GF-D8 (cell line): Measurements from ENCODE around the gene SHROOM1.

Experiments used
- DNase-seq: peaks from one replicate; lab custom pipeline; 2025; lab: John Stamatoyannopoulos, UW

Gene SHROOM1

GRCh38 chr5:132825033-132825833 is 5.2 kb downstream of the SHROOM1 start:
- no peak for DNase-seq

- no peak for DNase-seq
Observed at GRCh38 chr5:132824426-132824825, 6.0 kb downstream of the SHROOM1 start.

GRCh38 chr5:132823481-132824050 is 6.9 kb downstream of the SHROOM1 start:
- no peak for DNase-seq

- DNase-seq: no peak
Observed at GRCh38 chr5:132822650-132823480, 7.6 kb downstream of the SHROOM1 start.

DNA sequence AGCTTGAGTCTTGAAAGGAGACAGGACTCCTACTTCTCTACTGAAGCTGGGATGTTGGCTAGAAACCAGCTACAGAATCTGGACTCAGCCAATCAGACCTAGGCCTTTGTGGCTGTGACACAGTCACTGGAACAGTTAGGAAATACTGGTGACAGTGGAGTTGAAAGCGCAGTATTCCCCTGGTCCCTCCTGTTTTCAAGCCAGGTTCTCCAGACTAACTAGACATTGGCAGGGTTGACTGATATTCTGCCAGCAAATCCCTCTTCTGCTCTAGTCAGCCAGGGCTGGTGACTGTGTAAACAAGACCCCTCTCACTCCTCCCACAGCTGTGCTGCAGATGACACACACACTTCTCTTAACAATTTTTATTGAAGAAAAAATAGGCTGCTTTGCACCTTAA is 8.7 kb downstream of the SHROOM1 start:
- DNase-seq: no peak

DNA sequence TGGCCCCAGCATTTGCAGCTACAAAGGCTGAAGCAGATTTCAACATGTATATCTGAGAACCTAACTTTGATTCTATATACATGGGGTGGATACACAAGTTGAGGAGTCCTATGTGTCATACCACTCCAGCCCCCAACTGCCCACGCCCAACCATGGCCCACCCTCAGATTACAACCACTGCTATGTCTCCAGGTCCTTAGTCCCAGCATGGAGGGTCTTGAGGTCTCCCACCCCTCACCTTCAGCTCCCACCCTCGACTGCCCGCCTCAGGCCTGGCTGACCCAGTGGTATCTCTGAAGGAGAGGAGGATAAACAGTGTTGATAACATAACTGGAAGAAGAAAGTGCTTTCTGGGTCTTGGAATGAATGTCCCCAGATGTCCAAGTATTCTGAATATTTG is 9.1 kb downstream of the SHROOM1 start:
- DNase-seq: no peak

GRCh38 chr5:132820162-132820754 is 10.2 kb downstream of the SHROOM1 start:
- no peak for DNase-seq

GRCh38 chr5:132819468-132819867 is 11.0 kb downstream of the SHROOM1 start:
- no peak for DNase-seq

DNA sequence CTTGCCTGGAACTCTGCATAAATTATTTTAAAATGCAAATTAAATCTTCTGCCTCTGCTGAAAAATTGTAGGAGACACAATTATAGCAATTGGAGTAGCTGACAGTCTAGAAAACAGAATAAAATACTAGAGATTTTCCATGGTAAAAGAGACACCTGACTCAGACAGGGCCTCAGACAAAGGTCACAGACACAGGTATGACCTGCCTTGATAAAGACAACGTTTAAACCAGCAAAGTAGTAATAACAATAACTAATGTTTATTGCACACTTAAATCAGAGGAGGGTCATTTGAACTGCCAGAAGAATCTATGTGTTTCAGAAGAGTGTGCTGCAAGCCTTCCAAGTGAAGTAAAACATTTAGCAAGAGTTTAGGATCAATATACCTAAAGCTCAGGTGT is 13.4 kb downstream of the SHROOM1 start:
- no peak for DNase-seq

DNA sequence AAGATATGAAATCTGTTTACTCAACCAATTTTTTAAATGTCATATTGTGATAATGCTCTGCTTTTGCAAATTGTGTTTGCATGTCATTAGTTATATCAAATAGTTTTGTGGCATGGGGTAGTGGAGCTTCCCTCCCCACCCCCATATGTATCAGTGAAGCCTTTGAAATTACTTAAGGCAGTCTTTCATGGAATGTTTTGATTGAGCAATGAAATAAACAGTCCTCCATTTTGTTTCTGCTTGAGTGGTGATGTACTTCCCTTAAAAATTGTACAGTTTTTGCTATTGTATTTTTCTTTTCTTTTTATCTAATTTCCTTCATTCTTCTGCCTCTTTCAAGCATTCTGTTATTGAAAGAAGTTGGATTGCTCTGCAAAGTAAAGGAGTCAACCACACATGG is 13.9 kb downstream of the SHROOM1 start:
- no peak for DNase-seq

GRCh38 chr5:132816083-132816482 is 14.4 kb downstream of the SHROOM1 start:
- no peak for DNase-seq

- no peak for DNase-seq
Observed at GRCh38 chr5:132815454-132815853, 15.0 kb downstream of the SHROOM1 start.

DNA sequence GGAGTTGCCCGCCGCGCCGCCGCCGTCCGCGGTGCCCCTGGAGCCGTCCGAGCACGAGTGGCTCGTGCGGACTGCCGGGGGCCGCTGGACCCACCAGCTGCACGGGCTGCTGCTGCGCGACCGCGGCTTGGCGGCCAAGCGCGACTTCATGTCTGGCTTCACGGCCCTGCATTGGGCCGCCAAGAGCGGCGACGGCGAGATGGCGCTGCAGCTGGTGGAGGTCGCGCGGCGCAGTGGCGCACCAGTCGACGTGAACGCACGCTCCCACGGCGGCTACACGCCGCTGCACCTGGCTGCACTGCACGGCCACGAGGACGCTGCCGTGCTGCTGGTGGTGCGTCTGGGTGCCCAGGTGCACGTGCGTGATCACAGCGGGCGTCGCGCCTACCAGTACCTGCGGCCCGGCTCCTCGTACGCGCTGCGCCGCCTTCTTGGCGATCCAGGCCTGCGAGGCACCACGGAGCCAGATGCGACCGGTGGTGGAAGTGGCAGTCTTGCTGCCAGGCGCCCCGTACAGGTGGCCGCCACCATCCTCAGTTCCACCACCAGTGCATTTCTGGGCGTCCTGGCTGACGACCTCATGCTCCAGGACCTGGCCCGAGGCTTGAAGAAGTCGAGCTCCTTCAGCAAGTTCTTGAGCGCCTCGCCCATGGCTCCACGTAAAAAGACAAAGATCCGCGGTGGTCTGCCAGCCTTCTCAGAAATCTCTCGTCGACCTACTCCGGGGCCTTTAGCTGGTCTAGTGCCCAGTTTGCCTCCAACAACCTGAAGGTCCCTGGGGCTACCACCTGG is 15.7 kb downstream of the SHROOM1 start:
- DNase-seq: no peak

- DNase-seq: no peak
Observed at GRCh38 chr5:132813599-132814502, 16.6 kb downstream of the SHROOM1 start.

- DNase-seq: no peak
Observed at GRCh38 chr5:132812781-132813598, 17.5 kb downstream of the SHROOM1 start, which contains the start of gene SOWAHA. Gene SOWAHA (plus strand): TSS chr5:132813302. CDS start chr5:132813622, 320 bp downstream.

GRCh38 chr5:132812123-132812765 is 18.2 kb downstream of the SHROOM1 start:
- no peak for DNase-seq

DNA sequence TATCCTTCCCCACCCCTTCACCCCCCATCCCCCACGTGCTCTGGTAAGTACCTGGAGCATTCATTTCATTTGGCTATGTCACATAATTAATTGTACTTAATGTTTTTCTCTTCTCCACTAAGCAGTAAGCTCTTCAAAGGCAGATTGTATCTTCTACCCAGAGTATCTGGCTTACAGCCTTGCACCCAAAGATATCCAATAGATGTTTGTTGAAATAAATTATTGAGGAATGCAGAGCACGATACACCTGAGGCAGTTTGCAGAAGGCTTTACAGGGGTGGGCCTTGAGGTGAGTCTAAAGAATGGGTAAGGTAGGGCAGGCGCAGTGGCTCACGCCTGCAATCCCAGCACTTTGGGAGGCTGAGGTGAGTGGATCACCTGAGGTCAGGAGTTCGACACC is 19.8 kb downstream of the SHROOM1 start:
- no peak for DNase-seq

DNA sequence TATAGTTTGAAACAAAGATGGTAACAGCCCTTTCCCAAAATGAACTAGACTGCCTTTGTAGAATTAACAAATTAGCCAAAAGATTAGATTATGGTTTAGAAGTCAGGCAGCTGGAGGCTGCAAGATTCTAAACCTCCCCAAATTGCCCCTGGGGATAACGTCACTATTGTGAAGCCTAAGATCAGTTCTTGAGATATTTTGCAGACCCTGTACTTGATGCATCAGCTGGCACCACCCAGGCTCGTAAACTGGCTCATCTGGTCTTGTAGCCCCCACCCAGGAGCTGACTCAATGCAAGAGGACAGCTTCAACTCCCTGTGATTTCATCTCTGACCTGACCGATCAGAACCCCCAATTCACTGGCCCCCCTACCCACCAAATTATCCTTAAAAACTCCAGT is 21.6 kb downstream of the SHROOM1 start:
- DNase-seq: no peak

GRCh38 chr5:132808448-132808847 is 22.0 kb downstream of the SHROOM1 start:
- DNase-seq: no peak
